ENCODE measurements around the gene PPP1R3G.

DNA sequence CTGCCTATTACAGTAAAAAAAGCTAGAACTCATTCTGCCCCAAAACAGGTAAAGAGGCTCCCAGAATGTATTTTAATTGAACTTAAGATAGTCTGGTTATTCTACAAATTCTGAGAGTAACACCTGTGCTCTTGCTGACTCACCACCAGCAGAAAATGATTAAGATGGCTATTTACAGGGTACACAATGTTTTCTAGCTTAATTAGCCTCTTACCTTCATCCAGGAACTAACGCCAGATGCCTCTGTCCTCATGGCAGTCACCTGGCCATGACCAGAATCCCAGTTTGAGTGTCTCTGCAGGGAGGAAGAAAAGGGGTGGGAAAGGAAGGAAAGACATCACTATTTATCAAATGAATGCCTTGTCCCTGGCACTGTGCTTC is 31.3 kb upstream of the PPP1R3G start:
- no peak for TF ChIP-seq POLR2A (IDR thresholded peaks at IDR 0.05)
- TF ChIP-seq, protein P1, sequence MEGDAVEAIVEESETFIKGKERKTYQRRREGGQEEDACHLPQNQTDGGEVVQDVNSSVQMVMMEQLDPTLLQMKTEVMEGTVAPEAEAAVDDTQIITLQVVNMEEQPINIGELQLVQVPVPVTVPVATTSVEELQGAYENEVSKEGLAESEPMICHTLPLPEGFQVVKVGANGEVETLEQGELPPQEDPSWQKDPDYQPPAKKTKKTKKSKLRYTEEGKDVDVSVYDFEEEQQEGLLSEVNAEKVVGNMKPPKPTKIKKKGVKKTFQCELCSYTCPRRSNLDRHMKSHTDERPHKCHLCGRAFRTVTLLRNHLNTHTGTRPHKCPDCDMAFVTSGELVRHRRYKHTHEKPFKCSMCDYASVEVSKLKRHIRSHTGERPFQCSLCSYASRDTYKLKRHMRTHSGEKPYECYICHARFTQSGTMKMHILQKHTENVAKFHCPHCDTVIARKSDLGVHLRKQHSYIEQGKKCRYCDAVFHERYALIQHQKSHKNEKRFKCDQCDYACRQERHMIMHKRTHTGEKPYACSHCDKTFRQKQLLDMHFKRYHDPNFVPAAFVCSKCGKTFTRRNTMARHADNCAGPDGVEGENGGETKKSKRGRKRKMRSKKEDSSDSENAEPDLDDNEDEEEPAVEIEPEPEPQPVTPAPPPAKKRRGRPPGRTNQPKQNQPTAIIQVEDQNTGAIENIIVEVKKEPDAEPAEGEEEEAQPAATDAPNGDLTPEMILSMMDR (IDR thresholded peaks at IDR 0.05) = no peak
